Measurements from ENCODE around the gene PPP2R5B.
A peak's percentile ranks its signal among the peaks of the same experiment; 100 is the strongest.

Gene PPP2R5B

DNA sequence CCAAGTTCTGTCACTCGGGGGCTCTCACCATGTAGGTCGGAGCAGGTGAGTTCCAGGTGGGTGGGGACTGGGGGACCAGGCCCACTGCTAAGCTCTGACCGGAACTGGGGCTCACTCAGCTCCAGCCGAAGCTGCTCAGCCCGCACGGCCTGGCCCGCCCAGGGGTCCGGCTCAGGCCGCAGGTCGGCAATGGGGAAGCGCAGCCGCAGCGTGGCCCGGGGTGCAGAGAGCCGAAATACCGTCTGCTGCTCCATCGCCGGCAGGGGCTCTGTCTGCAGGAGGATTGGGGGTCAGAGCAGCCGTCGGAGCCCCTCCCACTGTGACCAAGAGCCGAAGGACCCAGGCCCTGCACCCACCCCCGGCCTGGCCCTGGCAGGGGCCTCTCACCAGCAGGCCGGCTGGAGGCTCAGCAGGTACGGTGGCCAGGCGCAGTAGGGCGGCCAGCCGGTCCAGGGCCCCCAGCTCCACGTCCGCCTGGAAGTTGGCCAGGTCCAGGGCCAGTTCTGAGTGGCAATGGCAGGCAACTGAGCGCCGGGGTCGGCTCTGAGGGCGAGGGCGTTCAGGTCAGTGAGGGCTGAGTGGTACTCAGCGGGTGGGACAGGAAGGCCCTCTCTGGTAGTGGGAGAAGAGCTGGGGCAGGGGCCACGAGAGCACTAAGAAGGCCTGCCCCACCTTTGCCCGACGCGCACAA is 14.7 kb upstream of the PPP2R5B start:
- no peak for FAIRE-seq

DNA sequence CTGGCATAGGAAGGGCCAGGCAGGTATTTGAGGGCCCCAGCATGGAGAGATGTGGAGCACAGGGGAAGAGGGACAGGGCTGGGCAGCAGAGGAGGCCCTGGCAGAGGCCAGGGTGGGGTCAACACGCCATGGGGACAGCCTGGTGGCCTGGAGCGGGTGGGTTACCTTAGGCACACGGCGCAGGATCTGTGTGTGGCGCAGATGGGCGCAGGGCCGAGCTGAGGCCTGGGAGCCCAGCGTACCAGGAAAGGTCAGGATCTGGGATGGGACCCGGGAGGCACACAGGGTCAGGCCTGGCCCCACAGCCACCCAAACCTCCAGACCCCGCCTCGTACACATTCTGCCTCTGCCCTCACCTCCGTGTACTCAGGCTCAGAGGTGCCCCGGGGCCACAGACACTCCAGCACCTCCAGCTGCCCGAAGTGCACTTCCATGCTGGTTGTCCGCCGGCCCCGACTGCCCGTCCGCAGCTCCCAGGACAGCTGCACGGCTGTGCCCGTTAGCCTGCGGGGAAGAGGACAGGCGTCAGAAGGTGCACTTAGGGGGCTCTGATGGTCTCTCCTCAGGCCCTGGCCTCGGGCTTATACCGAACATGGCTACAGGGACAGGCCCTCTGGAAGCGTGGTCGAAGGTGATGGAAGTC is 13.9 kb upstream of the PPP2R5B start:
- FAIRE-seq: no peak

GRCh38 chr11:64911142-64911541 is 13.3 kb upstream of the PPP2R5B start:
- no peak for FAIRE-seq

GRCh38 chr11:64911689-64912088 is 12.8 kb upstream of the PPP2R5B start:
- FAIRE-seq: no peak

DNA sequence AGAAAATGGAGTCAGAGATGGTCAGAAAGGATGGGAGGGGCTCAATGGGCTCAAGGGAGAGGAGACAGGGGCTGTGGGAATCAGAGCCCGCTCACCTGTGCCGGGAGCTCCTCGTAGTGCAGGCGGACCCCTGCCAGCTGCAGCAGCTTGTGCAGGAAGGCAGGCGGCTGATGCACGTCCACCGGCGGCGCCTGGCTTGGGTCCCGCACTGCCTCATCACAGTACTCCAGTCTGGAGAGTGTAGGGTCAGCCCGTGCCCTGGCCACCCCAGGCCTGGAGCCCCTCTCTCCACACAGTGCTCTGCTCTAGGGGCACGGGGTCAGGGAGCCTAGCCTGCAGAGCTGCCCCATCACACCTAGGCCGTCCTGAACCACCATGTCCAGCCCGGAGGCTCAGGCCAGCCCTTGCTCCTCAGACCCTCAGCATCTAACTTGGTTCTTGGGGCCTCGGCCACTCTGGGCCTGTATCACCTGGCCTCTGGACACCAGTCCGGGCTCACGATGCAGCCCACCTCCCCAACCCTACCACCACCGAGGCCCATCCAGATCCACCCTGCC is 11.2 kb upstream of the PPP2R5B start:
- FAIRE-seq: no peak

DNA sequence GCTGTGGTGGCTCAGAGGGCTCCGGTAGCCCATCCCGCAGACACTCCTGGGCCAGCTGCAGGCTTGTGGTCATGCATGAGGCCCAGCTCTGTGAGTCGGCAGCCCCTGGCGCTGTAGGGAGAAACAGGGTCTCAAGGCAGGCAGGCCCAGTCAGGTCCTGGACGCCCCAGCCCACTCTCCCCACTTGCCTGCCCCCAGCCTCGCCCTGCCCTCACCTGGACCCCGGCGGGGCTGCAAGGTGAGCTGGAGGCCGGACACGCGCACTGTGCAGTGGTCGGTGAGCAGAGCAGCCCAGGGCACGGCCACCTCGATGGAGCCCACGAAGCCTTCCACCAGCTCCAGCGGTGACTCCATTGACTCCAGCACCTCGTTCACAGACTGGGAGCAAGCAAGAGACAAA is 10.4 kb upstream of the PPP2R5B start:
- no peak for FAIRE-seq

DNA sequence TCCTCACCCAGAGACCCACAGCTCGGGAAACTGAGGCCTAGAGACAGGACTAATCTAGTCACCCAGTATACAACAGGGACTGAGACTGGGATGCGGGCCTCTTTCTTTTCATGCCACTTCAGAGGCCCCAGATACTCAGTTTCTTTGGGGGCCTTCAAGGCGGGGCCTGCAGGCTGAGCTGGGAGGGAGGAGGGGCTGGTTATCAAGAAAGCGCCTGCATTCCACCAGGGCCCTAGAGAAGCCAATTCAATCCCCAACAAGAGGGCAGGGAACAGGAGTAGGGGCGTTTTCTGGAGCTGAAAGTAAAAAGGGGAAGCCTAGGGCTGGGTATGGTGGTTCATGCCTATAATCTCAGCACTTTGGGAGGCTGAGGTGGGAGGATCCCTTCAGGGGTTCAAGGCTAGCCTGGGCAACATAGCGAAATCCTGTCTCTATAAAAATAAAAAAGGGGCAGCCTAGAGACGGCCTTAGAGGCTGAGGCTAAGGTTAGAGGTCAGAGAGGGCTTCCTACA is 9.1 kb upstream of the PPP2R5B start:
- no peak for FAIRE-seq

GRCh38 chr11:64916040-64916774 is 8.3 kb upstream of the PPP2R5B start:
- FAIRE-seq: no peak

- FAIRE-seq: peak; percentile 97
Measured at GRCh38 chr11:64916775-64917662, 7.5 kb upstream of the PPP2R5B start, which contains the start of gene ATG2A. Gene ATG2A (minus strand): TSS chr11:64917209. CDS start chr11:64917135, 74 bp downstream.

DNA sequence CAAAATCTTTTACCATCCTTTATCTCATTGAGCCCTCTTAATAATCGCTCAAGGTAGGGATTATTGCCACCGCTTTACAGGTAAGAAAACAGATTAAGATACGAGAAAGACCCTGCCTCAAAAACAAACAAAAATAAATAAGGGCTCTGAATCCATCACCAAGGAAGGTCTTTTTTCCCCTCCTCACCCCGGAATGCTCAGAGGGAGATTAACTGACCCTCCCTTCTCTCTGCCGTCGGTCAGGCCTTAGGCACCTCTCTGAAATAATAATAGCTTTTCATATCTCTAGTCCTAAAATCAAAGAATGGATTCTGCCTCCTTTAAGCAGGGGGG is 6.9 kb upstream of the PPP2R5B start:
- FAIRE-seq: no peak

DNA sequence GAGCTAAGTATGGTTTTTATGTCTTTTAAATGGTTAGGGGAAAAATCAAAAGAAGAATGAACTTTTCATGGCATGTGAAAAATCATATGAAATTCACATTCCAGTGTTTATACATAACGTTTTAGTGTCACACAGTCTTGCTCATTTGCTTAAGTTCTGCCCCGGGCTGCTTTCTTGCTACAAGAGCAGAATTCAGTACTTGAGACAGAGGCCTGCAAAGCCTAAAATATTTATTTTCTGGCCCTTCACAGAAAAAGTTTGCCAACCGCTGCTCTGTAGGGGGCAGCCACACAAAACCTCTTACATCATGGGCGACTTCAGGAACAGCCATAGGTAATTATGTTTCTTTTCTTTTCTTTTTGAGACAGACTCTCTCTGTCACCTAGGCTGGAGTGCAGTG is 6.5 kb upstream of the PPP2R5B start:
- no peak for FAIRE-seq

GRCh38 chr11:64919627-64920026 is 4.9 kb upstream of the PPP2R5B start:
- FAIRE-seq: no peak

GRCh38 chr11:64920124-64920523 is 4.4 kb upstream of the PPP2R5B start:
- no peak for FAIRE-seq

GRCh38 chr11:64921384-64921783 is 3.1 kb upstream of the PPP2R5B start:
- FAIRE-seq: no peak

DNA sequence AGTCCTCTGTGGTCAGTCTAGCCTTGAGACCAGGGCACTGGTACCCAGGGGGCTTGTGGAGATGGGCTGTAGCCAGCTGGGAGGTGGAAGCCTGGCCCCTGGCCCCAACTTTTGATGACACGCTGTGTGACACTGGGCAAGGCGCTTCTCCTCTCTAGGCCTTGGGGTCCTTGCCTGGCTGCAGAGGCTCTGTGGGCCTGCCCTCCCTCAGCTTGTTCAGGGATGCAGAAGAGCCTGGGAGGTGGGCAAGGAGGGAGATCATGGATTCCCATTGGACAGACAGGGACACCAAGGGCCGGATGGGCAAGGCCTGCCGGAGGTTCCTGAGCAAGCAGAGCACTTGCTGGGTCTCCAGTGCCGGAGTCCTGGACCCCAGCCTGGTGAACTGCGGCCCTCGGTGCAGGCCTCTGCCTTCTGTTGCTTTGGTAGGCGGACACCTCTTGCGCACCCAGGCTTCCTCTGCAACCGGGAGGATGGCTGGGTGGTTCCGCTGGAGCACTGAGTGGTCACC is 1.3 kb upstream of the PPP2R5B start:
- FAIRE-seq: no peak

DNA sequence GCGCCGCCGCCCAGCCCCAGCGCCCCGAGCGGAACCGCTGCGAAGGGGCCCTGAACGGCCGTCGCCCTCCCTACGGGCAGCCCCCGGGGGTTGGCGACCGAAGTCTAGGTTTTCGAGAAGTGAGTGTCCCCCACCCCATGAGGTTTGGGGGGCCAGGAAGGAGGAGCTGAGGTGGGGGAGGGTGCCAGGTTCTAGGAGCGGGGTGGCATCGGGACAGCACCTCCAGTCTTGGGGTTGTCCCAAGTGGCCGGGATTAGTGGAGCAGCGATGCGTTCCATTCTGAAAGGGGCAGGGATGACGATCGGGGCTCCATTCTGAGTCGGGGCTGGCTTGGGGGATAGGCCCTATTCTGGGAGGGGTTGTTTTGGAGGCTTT is 408 bp downstream of the PPP2R5B start:
- FAIRE-seq: no peak

- no peak for FAIRE-seq
Measured at GRCh38 chr11:64925536-64926436, 1.3 kb downstream of the PPP2R5B start.

DNA sequence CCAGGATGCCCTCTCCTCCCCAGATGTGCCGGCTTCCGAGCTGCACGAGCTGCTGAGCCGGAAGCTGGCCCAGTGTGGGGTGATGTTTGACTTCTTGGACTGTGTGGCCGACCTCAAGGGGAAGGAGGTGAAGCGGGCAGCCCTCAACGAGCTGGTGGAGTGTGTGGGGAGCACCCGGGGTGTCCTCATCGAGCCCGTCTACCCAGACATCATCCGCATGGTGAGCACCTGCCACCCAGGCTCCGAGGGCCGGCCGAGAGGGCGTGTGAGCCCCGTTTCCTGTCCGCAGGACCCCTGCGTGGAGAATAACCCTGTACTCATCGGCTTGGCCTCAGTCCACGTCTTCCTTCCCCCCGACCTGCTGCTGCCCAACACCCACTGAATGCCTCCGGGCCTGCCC is 2.2 kb downstream of the PPP2R5B start:
- no peak for FAIRE-seq

GRCh38 chr11:64928957-64929356 is 4.5 kb downstream of the PPP2R5B start:
- no peak for FAIRE-seq

GRCh38 chr11:64929625-64930024 is 5.1 kb downstream of the PPP2R5B start:
- no peak for FAIRE-seq

DNA sequence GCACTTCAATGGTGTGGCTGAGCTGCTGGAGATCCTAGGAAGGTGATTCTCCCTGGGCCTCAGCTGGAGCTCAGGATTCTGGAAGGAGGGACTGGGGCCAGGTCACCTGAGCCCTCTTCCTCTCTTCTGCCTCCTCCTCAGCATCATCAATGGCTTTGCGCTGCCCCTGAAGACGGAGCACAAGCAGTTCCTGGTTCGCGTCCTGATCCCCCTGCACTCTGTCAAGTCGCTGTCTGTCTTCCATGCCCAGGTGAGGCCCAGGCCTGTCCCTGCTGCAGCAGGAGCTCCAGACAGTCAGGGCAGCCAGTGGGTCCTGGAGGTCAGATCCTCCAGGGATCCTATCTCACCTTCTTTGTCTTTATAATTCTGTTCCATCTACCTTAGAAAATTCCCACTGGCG is 5.9 kb downstream of the PPP2R5B start:
- FAIRE-seq: no peak

Data from endometrium (tissue), 2 donors.